ENCODE data around the gene GRIK5. TPM values are rescaled to one million over a fixed set of nuclear protein-coding genes. Genes with fewer than 3 reads are reported as not detected.
A peak's percentile ranks its signal among the peaks of the same experiment; 100 is the strongest.
"Not testable (repeated sequence)": the region's sequence is repeated elsewhere in the genome, so short reads cannot be mapped to it uniquely, and the experiment has no call there.

Gene GRIK5
- total RNA-seq, 4 donors from 2014 or later, result 0.57 to 7.4 (median 0.89) TPM

DNA sequence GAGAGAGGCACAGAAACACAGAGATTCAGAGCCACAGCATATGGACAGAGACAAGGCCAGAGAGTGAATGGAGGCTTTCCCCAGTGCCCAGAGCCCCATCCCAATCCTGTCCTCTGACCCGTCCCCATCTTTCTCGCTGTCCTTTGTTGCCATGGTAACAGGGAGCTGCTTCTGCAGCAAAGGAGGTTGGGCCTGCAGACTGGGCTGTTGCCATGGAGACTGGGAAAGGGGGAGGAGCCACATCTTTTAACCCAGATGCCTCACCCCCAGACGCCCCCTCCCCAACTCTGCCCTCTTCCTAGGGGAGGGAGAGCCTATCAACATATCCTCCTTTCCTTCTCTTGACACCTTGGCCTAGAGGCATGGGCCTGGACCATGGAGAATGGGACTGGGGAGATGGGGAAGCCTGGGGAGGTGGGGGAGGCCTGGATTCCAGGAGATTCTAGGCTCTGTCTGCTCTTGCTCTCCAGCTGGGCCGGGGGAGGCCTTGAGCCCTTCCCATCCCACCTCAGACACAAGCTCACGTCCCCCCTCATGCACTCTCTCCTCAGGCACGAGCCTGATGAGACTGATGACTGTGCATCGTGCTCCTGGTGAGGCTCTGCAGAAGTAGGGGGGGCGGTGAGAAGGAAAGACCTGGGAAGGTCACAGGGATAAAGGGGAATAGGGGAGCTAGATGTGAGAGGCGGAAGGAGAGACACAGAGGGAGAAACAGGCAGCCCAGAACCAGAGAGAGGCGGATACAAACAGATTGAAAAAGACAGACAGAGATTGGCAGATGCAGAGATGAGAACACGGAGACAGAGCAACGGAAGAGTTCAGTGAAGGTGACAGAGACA, 73.8 kb downstream of the GRIK5 start:
- no peak for DNase-seq
- Histone ChIP-seq H3K36me3 (no peaks in the 10 kb centered on the region), H3K27me3 (peaks cover 0 to 37% of the 10 kb centered on the region in 2 donors), H3K4me3 (no peak overlapping the region), H3K27ac (no peak overlapping the region), H3K4me1 (peaks cover 0 to 30% (median 11%) of the 10 kb centered on the region in 4 donors), H3K9me3 (no peaks in the 10 kb centered on the region)
- TF ChIP-seq POLR2A (IDR thresholded peaks at IDR 0.05), result no peak
- TF ChIP-seq, protein P1, sequence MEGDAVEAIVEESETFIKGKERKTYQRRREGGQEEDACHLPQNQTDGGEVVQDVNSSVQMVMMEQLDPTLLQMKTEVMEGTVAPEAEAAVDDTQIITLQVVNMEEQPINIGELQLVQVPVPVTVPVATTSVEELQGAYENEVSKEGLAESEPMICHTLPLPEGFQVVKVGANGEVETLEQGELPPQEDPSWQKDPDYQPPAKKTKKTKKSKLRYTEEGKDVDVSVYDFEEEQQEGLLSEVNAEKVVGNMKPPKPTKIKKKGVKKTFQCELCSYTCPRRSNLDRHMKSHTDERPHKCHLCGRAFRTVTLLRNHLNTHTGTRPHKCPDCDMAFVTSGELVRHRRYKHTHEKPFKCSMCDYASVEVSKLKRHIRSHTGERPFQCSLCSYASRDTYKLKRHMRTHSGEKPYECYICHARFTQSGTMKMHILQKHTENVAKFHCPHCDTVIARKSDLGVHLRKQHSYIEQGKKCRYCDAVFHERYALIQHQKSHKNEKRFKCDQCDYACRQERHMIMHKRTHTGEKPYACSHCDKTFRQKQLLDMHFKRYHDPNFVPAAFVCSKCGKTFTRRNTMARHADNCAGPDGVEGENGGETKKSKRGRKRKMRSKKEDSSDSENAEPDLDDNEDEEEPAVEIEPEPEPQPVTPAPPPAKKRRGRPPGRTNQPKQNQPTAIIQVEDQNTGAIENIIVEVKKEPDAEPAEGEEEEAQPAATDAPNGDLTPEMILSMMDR (IDR thresholded peaks at IDR 0.05), result no peak

DNA sequence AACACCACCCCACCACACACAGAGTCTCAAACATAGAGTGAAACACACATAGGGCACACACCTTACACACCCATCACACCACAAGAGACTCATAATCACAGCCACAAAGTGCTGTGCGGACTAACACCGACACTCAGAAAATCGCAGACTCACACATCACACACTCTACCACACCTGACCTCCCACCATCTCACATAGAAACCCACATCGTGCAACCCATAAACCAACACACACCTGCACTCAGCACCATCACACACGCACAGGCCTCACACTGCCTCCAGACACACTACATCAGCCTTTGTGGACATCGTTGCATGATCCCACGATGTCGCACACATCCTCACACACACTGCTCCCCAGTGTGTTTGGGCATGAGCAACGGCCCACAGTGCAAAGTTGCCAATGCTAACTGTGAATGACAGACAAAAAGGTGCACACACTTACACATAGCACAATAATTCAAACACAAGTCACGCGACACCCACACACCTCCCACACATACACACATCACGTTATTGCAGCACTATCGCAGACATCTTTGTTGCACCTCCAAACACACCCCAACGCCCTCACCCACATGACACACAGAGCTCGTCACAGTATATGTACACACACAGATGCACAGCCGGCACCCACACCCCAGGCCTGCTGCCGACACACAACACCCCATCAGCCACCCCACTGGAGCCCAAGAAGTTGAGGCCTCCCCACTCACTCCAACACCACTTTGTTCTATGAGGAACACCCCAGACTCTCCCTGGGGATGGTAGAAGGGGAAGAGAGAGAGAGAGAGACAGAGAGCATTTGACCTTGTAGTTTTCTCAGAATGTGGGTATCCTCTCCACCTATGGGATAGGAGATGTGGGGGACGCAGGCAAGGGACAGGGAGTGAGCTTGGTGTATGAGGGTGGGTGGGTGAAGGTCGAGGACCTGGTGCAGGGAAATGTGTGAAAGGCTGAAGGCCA, 74.7 kb downstream of the GRIK5 start:
- DNase-seq, result no peak
- Histone ChIP-seq H3K27me3 (peaks cover 0 to 32% of the 10 kb centered on the region in 2 donors), H3K4me3 (no peak overlapping the region), H3K9me3 (no peaks in the 10 kb centered on the region), H3K36me3 (no peaks in the 10 kb centered on the region), H3K27ac (no peak overlapping the region), H3K4me1 (peaks cover 0 to 30% (median 11%) of the 10 kb centered on the region in 4 donors)
- TF ChIP-seq, protein P1 (IDR thresholded peaks at IDR 0.05), result no peak
- TF ChIP-seq POLR2A (IDR thresholded peaks at IDR 0.05), result no peak

DNA sequence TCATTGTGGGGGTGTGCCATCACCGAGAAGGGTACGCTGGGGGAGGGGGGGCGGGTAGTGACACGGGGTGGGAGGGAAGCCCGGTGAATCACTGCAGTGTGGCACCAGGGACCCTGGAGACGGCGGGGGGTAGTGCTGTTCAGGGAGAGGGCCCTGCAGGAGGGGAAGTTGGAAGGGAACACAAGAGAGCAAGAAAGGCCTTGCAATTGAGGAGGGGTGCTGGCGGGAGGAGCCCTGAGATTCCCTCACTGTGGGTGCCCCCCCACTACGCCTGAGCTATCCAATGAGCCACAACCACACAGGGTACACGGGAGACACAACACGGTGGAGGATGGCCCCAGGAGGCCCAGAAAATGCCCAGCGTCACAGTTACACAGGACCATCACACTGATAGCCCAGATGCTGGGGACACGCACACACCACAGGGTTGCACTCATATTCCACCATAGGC, 75.5 kb downstream of the GRIK5 start:
- TF ChIP-seq, protein P1 (IDR thresholded peaks at IDR 0.05), result no peak
- TF ChIP-seq POLR2A (IDR thresholded peaks at IDR 0.05), result no peak
- Histone ChIP-seq H3K27me3 (peaks cover 0 to 29% of the 10 kb centered on the region in 2 donors), H3K9me3 (no peaks in the 10 kb centered on the region), H3K36me3 (no peaks in the 10 kb centered on the region), H3K4me3 (peak overlapping the region; percentile 49 to 79 (median 52)), H3K4me1 (peaks cover 0 to 30% (median 11%) of the 10 kb centered on the region in 4 donors), H3K27ac (peak overlapping the region in 1 of 4 donors; percentile 60)
- DNase-seq, result no peak

DNA sequence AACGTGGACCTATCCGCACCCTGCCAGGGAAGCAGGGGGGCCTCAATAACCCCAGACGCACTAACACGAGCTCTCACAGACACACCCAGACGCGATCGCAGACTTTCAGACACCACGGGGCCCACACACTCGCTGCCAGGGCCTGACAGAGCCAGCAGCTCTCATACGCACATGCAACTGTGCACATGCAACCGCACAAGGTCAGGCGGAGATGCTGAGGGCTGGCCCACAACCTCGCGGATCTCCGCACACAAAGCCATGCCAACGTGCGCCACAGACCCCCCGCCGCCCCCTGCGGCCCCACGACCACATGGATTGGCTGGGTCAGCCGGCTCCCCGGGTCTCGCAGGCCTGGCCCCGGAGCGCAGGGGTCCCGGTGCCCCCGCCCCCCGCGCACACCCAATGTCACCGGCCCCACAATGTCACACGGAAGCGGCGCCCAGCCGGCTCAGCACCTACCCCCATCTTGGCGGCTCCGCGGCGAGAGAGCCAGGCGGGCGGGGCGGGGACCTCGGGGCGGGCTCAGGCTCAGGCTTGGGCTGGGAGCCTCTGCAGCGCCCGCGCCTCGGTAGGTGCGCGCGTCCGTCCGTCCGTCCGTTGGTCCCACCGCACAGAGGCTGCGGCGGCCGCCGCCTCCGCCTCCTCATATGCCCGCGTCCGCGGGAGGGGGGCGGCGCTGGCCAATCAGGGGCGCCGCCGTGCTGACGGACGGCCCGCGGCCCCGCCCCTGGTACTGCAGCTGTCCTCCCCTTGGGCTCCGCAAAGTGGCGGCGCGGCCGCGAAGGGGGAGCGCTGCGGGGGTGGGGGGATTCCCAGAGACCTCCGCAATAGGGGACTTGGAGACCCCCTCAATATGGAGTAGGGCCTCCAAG, 76.2 kb downstream of the GRIK5 start, which contains the start of gene ATP1A3:
Gene ATP1A3, minus strand, starts transcription at position 619 of the 872 bp plus-strand sequence. Its CDS starts 154 bp downstream, at position 465.
- H3K9me3 ChIP-seq, result no peaks in the 10 kb centered on the region
- no peaks in the 10 kb centered on the region for H3K36me3 ChIP-seq
- TF ChIP-seq, protein P1 (IDR thresholded peaks at IDR 0.05), result no peak
- TF ChIP-seq POLR2A (IDR thresholded peaks at IDR 0.05), result no peak
- peaks cover 0 to 25% of the 10 kb centered on the region in 2 donors for H3K27me3 ChIP-seq
- H3K4me1 ChIP-seq, result peaks cover 0 to 28% (median 11%) of the 10 kb centered on the region in 4 donors
- H3K27ac ChIP-seq, result peak within 1 kb of the TSS in 1 of 4 donors; percentile 60
- peak within 1 kb of the TSS; percentile 49 to 79 (median 52) for H3K4me3 ChIP-seq
- peak; percentile 63 to 72 (median 72) for DNase-seq

DNA sequence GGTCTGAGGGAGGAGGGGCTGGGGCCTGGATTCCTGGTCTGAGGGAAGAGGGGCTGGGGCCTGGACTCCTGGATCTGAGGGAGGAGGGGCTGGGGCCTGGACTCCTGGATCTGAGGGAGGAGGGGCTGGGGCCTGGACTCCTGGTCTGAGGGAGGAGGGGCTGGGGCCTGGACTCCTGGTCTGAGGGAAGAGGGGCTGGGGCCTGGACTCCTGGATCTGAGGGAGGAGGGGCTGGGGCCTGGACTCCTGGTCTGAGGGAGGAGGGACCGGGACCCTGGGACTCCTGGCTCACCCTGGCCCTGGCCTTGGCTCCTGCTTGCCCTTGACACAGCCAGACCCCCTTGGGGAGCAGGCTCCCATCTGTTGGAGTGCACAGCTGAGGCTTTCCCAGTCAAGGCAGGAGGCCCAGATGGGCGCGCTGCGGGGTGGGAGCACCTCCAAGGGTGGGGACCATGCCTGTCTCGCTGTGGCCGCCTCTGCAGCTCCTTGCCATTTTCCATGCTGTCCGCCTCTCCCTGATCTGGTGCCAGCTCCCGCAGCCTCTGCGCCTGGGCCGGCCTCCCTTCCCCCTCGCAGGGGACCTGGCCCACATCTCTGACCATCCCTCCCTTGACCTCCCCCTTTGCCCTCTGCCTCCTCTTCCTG, 78.0 kb downstream of the GRIK5 start:
- peaks cover 0 to 13% of the 10 kb centered on the region in 2 donors for H3K27me3 ChIP-seq
- not testable (repeated sequence) for H3K27ac ChIP-seq, H3K4me3 ChIP-seq, H3K9me3 ChIP-seq, H3K36me3 ChIP-seq, DNase-seq
- H3K4me1 ChIP-seq, result peaks cover 0 to 16% (median 5%) of the 10 kb centered on the region in 4 donors
